Esophagus squamous epithelium (tissue), 4 donors: Measurements from ENCODE around the gene FNIP1.

ENCODE experiments used
- CTCF ChIP-seq, 6 experiments: fragments of 450-650 bp in 4 of 6; fragments of 200-600 bp in 2 of 6; sonication (generic) in 2 of 6; IDR thresholded peaks; one replicate each; pipeline ENCODE4 v1.5.1; 2016 to 2019; ENCODE audit warnings: antibody characterized with exemption in 6 of 6, mild to moderate bottlenecking in 4 of 6, moderate library complexity in 4 of 6
- POLR2A ChIP-seq, 4 donors: fragments of 450-650 bp; IDR thresholded peaks; one replicate each; pipeline ENCODE4 v1.6.1; 2017; ENCODE audit warnings: antibody characterized with exemption in 4 of 4, mild to moderate bottlenecking in 4 of 4, moderate library complexity in 3 of 4

GRCh38 chr5:131754363-131754762, 42.5 kb downstream of the FNIP1 start:
- TF ChIP-seq CTCF (IDR thresholded peaks at IDR 0.05) (no peak), POLR2A (IDR thresholded peaks at IDR 0.05) (no peak)
